Measurements from ENCODE around the gene ZNG1B.
"Not testable (repeated sequence)": the region's sequence is repeated elsewhere in the genome, so short reads cannot be mapped to it uniquely, and the experiment has no call there.

ZNG1B gene

GRCh38 chr2:113541204-113541975 lies 103.9 kb downstream of the ZNG1B start:
- not testable (repeated sequence) for H3K36me3 ChIP-seq (ENCODE audit: control insufficient read depth, insufficient read depth, low read length); H3K27me3 ChIP-seq (replicated peaks; ENCODE audit: control insufficient read depth, insufficient read depth, low read length)
- peak overlapping the region; percentile 11; the same call in 1 of the 2 replicates for H3K4me3 ChIP-seq (replicated peaks; ENCODE audit: low read depth, low read length)
- peak; percentile 3 for DNase-seq (ENCODE audit: extremely low read depth, insufficient read length)

- H3K27me3 ChIP-seq (replicated peaks; ENCODE audit: control insufficient read depth, insufficient read depth, low read length): not testable (repeated sequence)
These were observed 104.5 kb downstream of the ZNG1B start for GRCh38 chr2:113541976-113542485.

GRCh38 chr2:113542529-113542928 lies 105.0 kb downstream of the ZNG1B start:
- not testable (repeated sequence) for H3K36me3 ChIP-seq (ENCODE audit: control insufficient read depth, insufficient read depth, low read length); DNase-seq (ENCODE audit: extremely low read depth, insufficient read length); H3K4me3 ChIP-seq (replicated peaks; ENCODE audit: low read depth, low read length); H3K27me3 ChIP-seq (replicated peaks; ENCODE audit: control insufficient read depth, insufficient read depth, low read length)

More at GRCh38 chr2:113541976-113542485, 104.5 kb downstream of the ZNG1B start:
- H3K4me3 ChIP-seq (replicated peaks; ENCODE audit: low read depth, low read length); H3K36me3 ChIP-seq (ENCODE audit: control insufficient read depth, insufficient read depth, low read length); DNase-seq (ENCODE audit: extremely low read depth, insufficient read length): not testable (repeated sequence)
